HepG2 (cell line): ENCODE results near the gene EGFR. TPM values are rescaled to one million over a fixed set of nuclear protein-coding genes. Genes with fewer than 3 reads are reported as not detected.

Experiments
- ATAC-seq: fragments of 200-7000 bp; cut with Tn5 transposase; 3 replicates; pipeline ENCODE4 v1.9.1; 2020; ENCODE audit warnings: mild to moderate bottlenecking, moderate library complexity
- BruUV-seq: library from RNA; stranded (reverse); fragments of 400-500 nt; replicated peaks from 2 replicates; lab custom pipeline; 2021; lab: Mats Ljungman, UMichigan
- CTCF ChIA-PET: fragments of 300-600 bp; formaldehyde crosslinking; extraction: SDS; loops from one replicate; lab custom pipeline; 2021; ENCODE audit warnings: low total read pairs, inconsistent platforms, low intra/inter-chr PET ratio; lab: Yijun Ruan, JAX
- POLR2A ChIA-PET: fragments of 350-600 bp; sonication (Branson Sonifier 250); formaldehyde crosslinking; loops from one replicate; lab custom pipeline; 2020; ENCODE audit warnings: antibody characterized with exemption, inconsistent platforms; lab: Yijun Ruan, JAX
- DNase-seq: peaks from one replicate; pipeline ENCODE4 v3.0.0-alpha.2; 2015; ENCODE audit warnings: low spot score
- FAIRE-seq: peaks from 3 replicates; lab custom pipeline; 2011; peaks lifted over from hg19 to GRCh38; lab: Jason Lieb, UNC
- H2AFZ ChIP-seq: one replicate; pipeline ENCODE4 v1.6.1; 2011; ENCODE audit warnings: low read length, inconsistent platforms
- H3K27ac ChIP-seq: fragments of 300-600 bp; 3 replicates; pipeline ENCODE4 v1.8.0; 2011; ENCODE audit warnings: mixed run types, mild to moderate bottlenecking, mixed read lengths, low read length, inconsistent platforms; ENCODE audit not compliant: insufficient read depth; ENCODE audit errors: extremely low read length
- H3K27me3 ChIP-seq, 2 experiments: fragments of 200-600 bp in 1 of 2; 2 replicates in 1 of 2; 3 replicates in 1 of 2; pipeline versions ENCODE4 v1.6.0 to v1.8.0; 2011; ENCODE audit warnings: low read length in 2 of 2, mild to moderate bottlenecking in 2 of 2, moderate library complexity in 2 of 2, inconsistent platforms in 1 of 2; ENCODE audit not compliant: insufficient read depth in 2 of 2, control insufficient read depth in 1 of 2
- H3K36me3 ChIP-seq, 2 experiments: fragments of 200-600 bp in 1 of 2; replicated peaks in 1 of 2; 2 replicates in 1 of 2; 3 replicates in 1 of 2; pipeline versions ENCODE4 v1.5.1 to v1.8.0; 2011; ENCODE audit warnings: low read length in 2 of 2, inconsistent platforms in 1 of 2; ENCODE audit not compliant: insufficient read depth in 2 of 2, control insufficient read depth in 1 of 2
- H3K4me1 ChIP-seq: 2 replicates; pipeline ENCODE4 v1.5.1; 2012; ENCODE audit warnings: low read length, inconsistent platforms; ENCODE audit not compliant: insufficient read depth
- H3K4me2 ChIP-seq: 2 replicates; pipeline ENCODE4 v1.6.0; 2011; ENCODE audit warnings: low read depth, low read length, inconsistent platforms
- H3K4me3 ChIP-seq, 3 experiments: fragments of 200-600 bp in 1 of 3; sonication (generic), shearing (Covaris generic) in 1 of 3; replicated peaks in 1 of 3; 2 replicates each; pipeline ENCODE4 v1.5.1; 2011 to 2016; ENCODE audit warnings: low read length in 3 of 3, inconsistent platforms in 2 of 3, low read depth in 2 of 3, mild to moderate bottlenecking in 2 of 3, control low read depth in 1 of 3, mixed read lengths in 1 of 3; ENCODE audit not compliant: insufficient read depth in 1 of 3
- H3K79me2 ChIP-seq: one replicate; pipeline ENCODE4 v1.6.1; 2011; ENCODE audit warnings: low read length, inconsistent platforms; ENCODE audit not compliant: insufficient read depth
- H3K9ac ChIP-seq: 2 replicates; pipeline ENCODE4 v1.6.0; 2011; ENCODE audit warnings: mild to moderate bottlenecking, low read depth, low read length, inconsistent platforms; ENCODE audit not compliant: insufficient read depth
- H3K9me3 ChIP-seq: 2 replicates; pipeline ENCODE4 v1.5.1; 2012; ENCODE audit warnings: mild to moderate bottlenecking, low read length
- H4K20me1 ChIP-seq: 2 replicates; pipeline ENCODE4 v1.6.0; 2011; ENCODE audit warnings: inconsistent platforms, mild to moderate bottlenecking, low read length, moderate library complexity; ENCODE audit not compliant: insufficient read depth
- RFX3 ChIP-seq: IDR thresholded peaks from 2 replicates; pipeline ENCODE4 v1.6.1; 2016; ENCODE audit warnings: missing biosample characterization, missing genetic modification reagents
- U2AF1 ChIP-seq: fragments of 200-400 bp; formaldehyde crosslinking; optimal IDR thresholded peaks from 2 replicates; pipeline ENCODE3; 2017; ENCODE audit warnings: mild to moderate bottlenecking, low read depth, low read length
- ZC3H13 ChIP-seq: sonication (generic); formaldehyde crosslinking; IDR thresholded peaks from 2 replicates; pipeline ENCODE4 v1.8.1; 2023; ENCODE audit warnings: mild to moderate bottlenecking, missing genetic modification reagents, moderate library complexity
- ZNF501 ChIP-seq: sonication (generic); formaldehyde crosslinking; IDR thresholded peaks from 2 replicates; pipeline ENCODE4 v1.5.1; 2020; ENCODE audit warnings: mild to moderate bottlenecking, moderate library complexity, missing genetic modification reagents
- ZNF557 ChIP-seq: sonication (generic); formaldehyde crosslinking; IDR thresholded peaks from 2 replicates; pipeline ENCODE4 v1.4.0; 2020; ENCODE audit warnings: missing genetic modification reagents
- WGBS: methylation state at CpG from one replicate; pipeline ENCODE4 v1.1.6; 2017; ENCODE audit warnings: low lambda C conversion rate; 5-methylcytosine and 5-hydroxymethylcytosine counted together
- in situ Hi-C: cut with HindIII; loops from 2 replicates; pipeline ENCODE4 v1.10.0; 2017; ENCODE audit warnings: low pct_unique_long_range_greater_than_20kb; ENCODE audit not compliant: extremely low pct_ligation_motif_present
- intact Hi-C: fragments of 100-400 bp; cut with micrococcal nuclease; formaldehyde crosslinking; loops from one replicate; pipeline ENCODE4 v1.10.0; 2022; ENCODE audit not compliant: unreplicated experiment
- polyA plus RNA-seq, 8 experiments: library from polyadenylated mRNA; depleted of rRNA in 3 of 8; stranded (reverse) in 7 of 8; unstranded in 1 of 8; fragments of >200 nt; fragmentation: Illumina TruSeq in 4 of 8; extraction: Trizol in 4 of 8; gene quantifications; 2 replicates each; pipeline versions ENCODE4 v1.2.1 to v1.2.3, GENCODE V29; 2011 to 2016; ENCODE audit warnings: low read depth in 4 of 8, missing spikeins in 1 of 8, mixed read lengths in 1 of 8; ENCODE audit not compliant: insufficient read depth in 1 of 8
- total RNA-seq, 5 experiments: library from RNA; depleted of rRNA; stranded (reverse); fragments of >200 nt; fragmentation: Illumina TruSeq; extraction: Trizol; gene quantifications; 2 replicates each; pipeline ENCODE4 v1.2.3, GENCODE V29; 2016; ENCODE audit warnings: low read depth in 1 of 5
- TF ChIP-seq, protein P1 (sequence below), 2 experiments: sonication (generic) in 1 of 2; formaldehyde crosslinking in 1 of 2; IDR thresholded peaks; 2 replicates each; pipeline versions ENCODE4 v1.6.1 to v1.9.0; 2014 to 2022; ENCODE audit warnings: antibody characterized with exemption in 1 of 2, borderline replicate concordance in 1 of 2, inconsistent platforms in 1 of 2, low read depth in 1 of 2, missing genetic modification reagents in 1 of 2

EGFR gene
- total and polyA plus RNA-seq, 2 of the 13 experiments (the other 11 are each of a cell fraction or from before 2014, with no cell fraction given): 7.0 to 10.0 TPM

- no TSS peak for BruUV-seq
- TF ChIP-seq ZNF501 (CRISPR knock-in tag) (no peak), RFX3 (CRISPR knock-in tag) (no peak), ZNF557 (no peak), U2AF1 (no peak), ZC3H13 (CRISPR knock-in tag) (no peak)
- TF ChIP-seq, protein P1, sequence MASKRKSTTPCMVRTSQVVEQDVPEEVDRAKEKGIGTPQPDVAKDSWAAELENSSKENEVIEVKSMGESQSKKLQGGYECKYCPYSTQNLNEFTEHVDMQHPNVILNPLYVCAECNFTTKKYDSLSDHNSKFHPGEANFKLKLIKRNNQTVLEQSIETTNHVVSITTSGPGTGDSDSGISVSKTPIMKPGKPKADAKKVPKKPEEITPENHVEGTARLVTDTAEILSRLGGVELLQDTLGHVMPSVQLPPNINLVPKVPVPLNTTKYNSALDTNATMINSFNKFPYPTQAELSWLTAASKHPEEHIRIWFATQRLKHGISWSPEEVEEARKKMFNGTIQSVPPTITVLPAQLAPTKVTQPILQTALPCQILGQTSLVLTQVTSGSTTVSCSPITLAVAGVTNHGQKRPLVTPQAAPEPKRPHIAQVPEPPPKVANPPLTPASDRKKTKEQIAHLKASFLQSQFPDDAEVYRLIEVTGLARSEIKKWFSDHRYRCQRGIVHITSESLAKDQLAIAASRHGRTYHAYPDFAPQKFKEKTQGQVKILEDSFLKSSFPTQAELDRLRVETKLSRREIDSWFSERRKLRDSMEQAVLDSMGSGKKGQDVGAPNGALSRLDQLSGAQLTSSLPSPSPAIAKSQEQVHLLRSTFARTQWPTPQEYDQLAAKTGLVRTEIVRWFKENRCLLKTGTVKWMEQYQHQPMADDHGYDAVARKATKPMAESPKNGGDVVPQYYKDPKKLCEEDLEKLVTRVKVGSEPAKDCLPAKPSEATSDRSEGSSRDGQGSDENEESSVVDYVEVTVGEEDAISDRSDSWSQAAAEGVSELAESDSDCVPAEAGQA (IDR thresholded peaks at IDR 0.05; ENCODE audit: low read depth): no peak
- TF ChIP-seq, protein P1 (CRISPR knock-in tag; IDR thresholded peaks at IDR 0.05; ENCODE audit: borderline replicate concordance): no peak
- no peak for DNase-seq
- intact Hi-C loops (no loop called here), in situ Hi-C loops (no loop called here)
- CTCF ChIA-PET: no interaction called here
- no peaks in the 10 kb centered on the region for H3K27me3 ChIP-seq
- no peak for ATAC-seq
- no peaks in the 10 kb centered on the region for H3K9me3 ChIP-seq
- H3K4me1 ChIP-seq: peaks cover 41% of the 10 kb centered on the region
- H4K20me1 ChIP-seq: no peaks in the 10 kb centered on the region
- H3K79me2 ChIP-seq: no peaks in the 10 kb centered on the region
- H3K36me3 ChIP-seq: no peaks in the 10 kb centered on the region
- 32% methylated on average over 4 of the region's 4 CpGs for WGBS
- no peak overlapping the region for H3K4me3 ChIP-seq
- H3K9ac ChIP-seq: no peak overlapping the region
- FAIRE-seq: no peak
- POLR2A ChIA-PET: no interaction called here
- no peak overlapping the region for H2AFZ ChIP-seq
- H3K27ac ChIP-seq: no peak overlapping the region
- no peak overlapping the region for H3K4me2 ChIP-seq
Measured at GRCh38 chr7:54989453-54990225, 29.2 kb upstream of the EGFR start.
